Endometrial microvascular endothelial cells (primary cell): ENCODE measurements around the gene PCYOX1L. TPM values are rescaled to one million over a fixed set of nuclear protein-coding genes. Genes with fewer than 3 reads are reported as not detected.

Experiments
- in situ Hi-C: cut with HindIII; loops from 2 replicates; pipeline ENCODE4 v1.10.0; 2017; ENCODE audit warnings: low sequenced_read_pairs, low pct_unique_long_range_greater_than_20kb; ENCODE audit errors: inconsistent ontology term
- total RNA-seq: library from RNA; depleted of rRNA; stranded (reverse); fragments of >200 nt; gene quantifications from one replicate; pipeline ENCODE4 v1.2.3, GENCODE V29; 2015; ENCODE audit errors: inconsistent ontology term

The PCYOX1L gene
- total RNA-seq, 1 donor from 2014 or later, result 7.2 TPM

DNA sequence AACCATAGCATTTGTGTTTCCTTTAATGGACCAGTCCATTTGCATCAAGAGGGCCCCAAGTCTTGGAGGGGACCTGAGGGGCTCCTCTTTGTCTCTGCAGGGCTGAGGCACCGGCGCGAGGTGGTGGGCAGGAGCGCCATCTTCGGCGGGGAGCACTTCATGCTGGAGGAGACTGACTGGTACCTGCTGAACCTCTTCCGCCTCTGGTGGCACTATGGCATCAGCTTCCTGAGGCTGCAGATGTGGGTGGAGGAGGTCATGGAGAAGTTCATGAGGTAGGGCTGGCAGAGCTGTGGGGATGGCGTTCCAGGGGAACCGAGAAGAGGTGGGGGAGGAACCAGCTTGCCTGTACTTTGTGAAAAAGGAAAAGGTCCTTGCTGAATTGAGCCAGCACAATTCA is 6.1 kb downstream of the PCYOX1L start:
- in situ Hi-C loops, result no loop called here

- in situ Hi-C loops, result no loop called here
Measured at GRCh38 chr5:149364719-149365118, 6.9 kb downstream of the PCYOX1L start.

- in situ Hi-C loops, result no loop called here
Measured at GRCh38 chr5:149365418-149365817, 7.6 kb downstream of the PCYOX1L start.

DNA sequence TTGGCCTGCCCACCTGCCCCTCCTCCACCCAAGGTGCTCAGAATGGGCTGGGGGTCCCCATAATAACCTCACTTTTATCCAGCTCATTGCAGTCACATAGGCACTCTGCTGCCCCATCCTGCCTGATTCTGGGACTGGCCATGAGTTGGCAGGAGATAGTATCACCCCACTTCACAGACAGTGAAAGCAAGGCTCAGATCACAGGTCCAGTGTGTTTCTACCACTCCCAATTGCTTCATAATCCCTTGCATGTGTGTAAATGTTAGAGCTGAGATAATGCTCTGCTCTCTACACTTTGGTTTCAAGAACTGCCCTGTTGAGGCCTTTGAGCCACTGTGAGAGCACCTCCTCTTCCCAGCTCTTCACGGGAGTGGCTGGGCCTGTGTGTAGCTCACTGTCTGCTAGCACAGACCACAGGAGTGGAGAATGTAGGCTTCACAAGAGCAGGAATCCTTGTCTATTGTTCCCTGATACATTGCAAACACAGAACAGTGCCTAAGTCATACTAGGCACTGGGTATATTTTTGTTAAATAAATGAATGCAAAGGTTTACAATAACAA is 8.4 kb downstream of the PCYOX1L start:
- in situ Hi-C loops, result no loop called here

- in situ Hi-C loops, result no loop called here
Measured at GRCh38 chr5:149367249-149367971, 9.6 kb downstream of the PCYOX1L start.

DNA sequence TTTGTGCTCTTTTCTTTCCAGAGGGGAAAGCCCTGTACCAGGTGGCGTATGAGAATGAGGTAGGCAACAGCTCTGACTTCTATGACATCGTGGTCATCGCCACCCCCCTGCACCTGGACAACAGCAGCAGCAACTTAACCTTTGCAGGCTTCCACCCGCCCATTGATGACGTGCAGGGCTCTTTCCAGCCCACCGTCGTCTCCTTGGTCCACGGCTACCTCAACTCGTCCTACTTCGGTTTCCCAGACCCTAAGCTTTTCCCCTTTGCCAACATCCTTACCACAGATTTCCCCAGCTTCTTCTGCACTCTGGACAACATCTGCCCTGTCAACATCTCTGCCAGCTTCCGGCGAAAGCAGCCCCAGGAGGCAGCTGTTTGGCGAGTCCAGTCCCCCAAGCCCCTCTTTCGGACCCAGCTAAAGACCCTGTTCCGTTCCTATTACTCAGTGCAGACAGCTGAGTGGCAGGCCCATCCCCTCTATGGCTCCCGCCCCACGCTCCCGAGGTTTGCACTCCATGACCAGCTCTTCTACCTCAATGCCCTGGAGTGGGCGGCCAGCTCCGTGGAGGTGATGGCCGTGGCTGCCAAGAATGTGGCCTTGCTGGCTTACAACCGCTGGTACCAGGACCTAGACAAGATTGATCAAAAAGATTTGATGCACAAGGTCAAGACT is 10.3 kb downstream of the PCYOX1L start:
- in situ Hi-C loops, result no loop called here

- in situ Hi-C loops, result no loop called here
Measured at GRCh38 chr5:149370878-149371277, 13.0 kb downstream of the PCYOX1L start.

DNA sequence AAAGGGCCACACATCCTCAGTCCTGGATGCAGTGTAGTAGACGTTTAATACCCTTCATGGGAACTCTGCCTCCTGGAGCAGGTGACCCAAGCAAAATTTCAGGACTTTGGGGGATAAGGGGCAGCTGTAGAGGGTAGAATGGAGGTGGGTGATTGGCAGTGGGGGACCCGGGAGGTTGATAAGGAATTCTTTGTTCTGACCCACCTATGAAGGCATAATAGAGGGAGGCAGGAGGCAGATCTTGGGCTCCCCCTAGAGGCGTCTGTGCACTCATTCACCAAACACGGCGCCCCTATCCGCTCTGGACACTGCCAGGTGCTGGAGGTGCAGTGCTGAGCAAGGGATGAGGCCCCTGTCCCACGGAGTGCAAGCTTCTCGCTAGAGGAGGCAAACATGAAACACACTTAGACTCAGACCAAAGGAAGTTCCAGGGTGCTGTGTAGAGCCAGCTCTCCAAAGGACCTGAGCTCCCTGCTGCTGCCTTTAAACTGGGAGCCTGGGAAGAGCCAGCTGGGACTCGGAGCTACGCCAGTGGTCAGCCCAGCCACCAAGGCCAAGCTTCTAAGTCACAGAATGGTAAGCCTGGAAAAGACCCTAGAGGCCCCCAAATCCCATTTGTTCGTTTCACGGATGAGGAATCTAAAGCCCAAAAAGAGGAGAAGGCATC is 13.6 kb downstream of the PCYOX1L start:
- in situ Hi-C loops, result no loop called here

GRCh38 chr5:149372076-149372795 is 14.4 kb downstream of the PCYOX1L start:
- in situ Hi-C loops, result no loop called here

- in situ Hi-C loops, result no loop called here
Measured at GRCh38 chr5:149372932-149373331, 15.1 kb downstream of the PCYOX1L start.

- in situ Hi-C loops, result no loop called here
Measured at GRCh38 chr5:149374303-149374702, 16.5 kb downstream of the PCYOX1L start.

DNA sequence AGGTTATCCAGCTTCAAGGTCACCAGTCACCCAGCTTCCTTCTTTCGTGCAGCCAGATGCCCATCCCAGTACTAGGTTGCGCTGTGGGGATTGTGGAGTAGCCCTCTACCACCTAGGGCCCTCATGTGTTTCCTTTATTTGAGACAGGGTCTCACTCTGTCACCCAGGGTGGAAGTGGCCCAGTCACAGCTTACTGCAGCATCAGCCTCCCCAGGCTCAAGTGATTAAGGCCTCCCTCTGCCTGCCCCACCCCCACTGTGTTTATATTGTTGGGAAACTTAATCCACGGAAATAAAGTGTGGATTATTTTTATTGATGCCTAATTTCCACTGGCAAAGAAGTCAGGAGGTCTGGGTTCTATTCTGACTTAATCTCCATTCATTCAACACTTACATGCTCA is 17.0 kb downstream of the PCYOX1L start:
- in situ Hi-C loops, result no loop called here

GRCh38 chr5:149375434-149375833 is 17.6 kb downstream of the PCYOX1L start:
- in situ Hi-C loops, result no loop called here

DNA sequence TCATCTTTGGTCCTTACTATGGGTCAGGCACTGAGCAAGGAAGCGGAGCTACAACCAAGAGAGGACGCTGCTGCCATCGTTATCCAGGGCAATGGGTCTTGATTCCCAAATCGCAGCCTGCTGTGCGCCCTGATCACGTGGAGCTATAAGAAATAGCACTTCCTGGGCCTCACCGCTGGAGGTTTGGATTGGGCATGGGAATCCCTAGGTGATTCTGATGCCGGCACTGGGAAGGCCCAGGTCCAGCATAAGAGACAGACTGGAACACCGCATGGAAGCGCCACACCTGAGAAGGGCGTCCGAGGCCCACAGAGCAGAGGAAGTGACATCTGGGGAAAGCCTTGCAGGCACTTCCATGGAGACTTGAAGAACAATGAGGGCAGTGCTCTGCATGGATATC is 18.3 kb downstream of the PCYOX1L start:
- in situ Hi-C loops, result no loop called here

GRCh38 chr5:149376711-149377447 is 19.0 kb downstream of the PCYOX1L start:
- in situ Hi-C loops, result no loop called here

DNA sequence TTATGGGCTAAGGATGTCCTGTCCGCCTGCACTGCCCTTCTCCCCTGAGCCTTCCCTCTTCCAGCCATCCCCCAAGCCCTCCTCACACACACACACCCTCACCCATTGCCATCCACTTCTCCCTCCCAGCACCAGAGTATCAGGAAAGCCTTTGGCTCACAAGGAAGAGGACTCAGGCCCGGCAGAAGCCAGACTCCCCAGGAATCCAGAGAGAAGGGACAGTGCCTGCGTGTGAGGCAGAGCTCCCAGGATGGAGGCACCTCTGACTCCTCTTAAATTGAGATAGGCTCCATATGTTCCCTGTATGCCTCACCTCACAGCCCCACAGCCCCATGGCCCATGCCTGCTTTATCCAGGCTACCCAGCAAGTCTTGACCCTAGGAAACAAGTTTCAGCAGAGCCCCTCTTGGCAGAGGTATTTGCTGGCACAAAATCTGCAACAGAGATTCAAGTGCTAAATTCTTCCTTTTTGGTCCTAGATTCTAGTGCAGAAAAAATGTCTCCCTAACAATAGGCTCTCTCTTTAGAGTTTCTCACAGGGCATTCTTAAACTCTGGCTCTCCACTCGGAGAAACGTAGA is 20.5 kb downstream of the PCYOX1L start:
- in situ Hi-C loops, result no loop called here

GRCh38 chr5:149379177-149379761 is 21.4 kb downstream of the PCYOX1L start, which contains the start of gene IL17B:
IL17B (minus strand) TSS chr5:149379292; CDS start chr5:149379225, 67 bp downstream.
- in situ Hi-C loops, result no loop called here
